ENCODE measurements around the gene CNTNAP2. TPM values are rescaled to one million over a fixed set of nuclear protein-coding genes. Genes with fewer than 3 reads are reported as not detected.

The CNTNAP2 gene
- total RNA-seq, 1 donor = under 0.01 TPM

- no peak for DNase-seq (ENCODE audit: low read depth)
- H3K4me3 ChIP-seq (ENCODE audit: low read depth, low read length) = no peak overlapping the region
- no peak for TF ChIP-seq CTCF (IDR thresholded peaks at IDR 0.05; ENCODE audit: insufficient read depth, low read length)
Measured at GRCh38 chr7:148435715-148436114, 2319.1 kb downstream of the CNTNAP2 start.

GRCh38 chr7:148436135-148436534 is 2319.5 kb downstream of the CNTNAP2 start:
- no peak overlapping the region for H3K4me3 ChIP-seq (ENCODE audit: low read depth, low read length)
- DNase-seq (ENCODE audit: low read depth) = no peak
- TF ChIP-seq CTCF (IDR thresholded peaks at IDR 0.05; ENCODE audit: insufficient read depth, low read length) = no peak

GRCh38 chr7:148436571-148436970 is 2320.0 kb downstream of the CNTNAP2 start:
- TF ChIP-seq CTCF (IDR thresholded peaks at IDR 0.05; ENCODE audit: insufficient read depth, low read length) = no peak
- DNase-seq (ENCODE audit: low read depth) = no peak
- no peak overlapping the region for H3K4me3 ChIP-seq (ENCODE audit: low read depth, low read length)

- no peak overlapping the region for H3K4me3 ChIP-seq (ENCODE audit: low read depth, low read length)
- no peak for DNase-seq (ENCODE audit: low read depth)
- TF ChIP-seq CTCF (IDR thresholded peaks at IDR 0.05; ENCODE audit: insufficient read depth, low read length) = no peak
Measured at GRCh38 chr7:148437043-148437442, 2320.4 kb downstream of the CNTNAP2 start.

- no peak for DNase-seq (ENCODE audit: low read depth)
- TF ChIP-seq CTCF (IDR thresholded peaks at IDR 0.05; ENCODE audit: insufficient read depth, low read length) = no peak
- no peak overlapping the region for H3K4me3 ChIP-seq (ENCODE audit: low read depth, low read length)
Measured at GRCh38 chr7:148442141-148442655, 2325.6 kb downstream of the CNTNAP2 start.

GRCh38 chr7:148442933-148443332 is 2326.3 kb downstream of the CNTNAP2 start:
- no peak for TF ChIP-seq CTCF (IDR thresholded peaks at IDR 0.05; ENCODE audit: insufficient read depth, low read length)
- H3K4me3 ChIP-seq (ENCODE audit: low read depth, low read length) = no peak overlapping the region
- no peak for DNase-seq (ENCODE audit: low read depth)

Measured in fibroblast of the aortic adventitia (primary cell).